ENCODE measurements around the gene STYXL1. TPM values are rescaled to one million over a fixed set of nuclear protein-coding genes. Genes with fewer than 3 reads are reported as not detected.
A peak's percentile ranks its signal among the peaks of the same experiment; 100 is the strongest.
"Not testable (repeated sequence)": the region's sequence is repeated elsewhere in the genome, so short reads cannot be mapped to it uniquely, and the experiment has no call there.

The STYXL1 gene, protein sequence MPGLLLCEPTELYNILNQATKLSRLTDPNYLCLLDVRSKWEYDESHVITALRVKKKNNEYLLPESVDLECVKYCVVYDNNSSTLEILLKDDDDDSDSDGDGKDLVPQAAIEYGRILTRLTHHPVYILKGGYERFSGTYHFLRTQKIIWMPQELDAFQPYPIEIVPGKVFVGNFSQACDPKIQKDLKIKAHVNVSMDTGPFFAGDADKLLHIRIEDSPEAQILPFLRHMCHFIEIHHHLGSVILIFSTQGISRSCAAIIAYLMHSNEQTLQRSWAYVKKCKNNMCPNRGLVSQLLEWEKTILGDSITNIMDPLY
- total RNA-seq, result 35.3 and 38.7 TPM in 2 replicates

DNA sequence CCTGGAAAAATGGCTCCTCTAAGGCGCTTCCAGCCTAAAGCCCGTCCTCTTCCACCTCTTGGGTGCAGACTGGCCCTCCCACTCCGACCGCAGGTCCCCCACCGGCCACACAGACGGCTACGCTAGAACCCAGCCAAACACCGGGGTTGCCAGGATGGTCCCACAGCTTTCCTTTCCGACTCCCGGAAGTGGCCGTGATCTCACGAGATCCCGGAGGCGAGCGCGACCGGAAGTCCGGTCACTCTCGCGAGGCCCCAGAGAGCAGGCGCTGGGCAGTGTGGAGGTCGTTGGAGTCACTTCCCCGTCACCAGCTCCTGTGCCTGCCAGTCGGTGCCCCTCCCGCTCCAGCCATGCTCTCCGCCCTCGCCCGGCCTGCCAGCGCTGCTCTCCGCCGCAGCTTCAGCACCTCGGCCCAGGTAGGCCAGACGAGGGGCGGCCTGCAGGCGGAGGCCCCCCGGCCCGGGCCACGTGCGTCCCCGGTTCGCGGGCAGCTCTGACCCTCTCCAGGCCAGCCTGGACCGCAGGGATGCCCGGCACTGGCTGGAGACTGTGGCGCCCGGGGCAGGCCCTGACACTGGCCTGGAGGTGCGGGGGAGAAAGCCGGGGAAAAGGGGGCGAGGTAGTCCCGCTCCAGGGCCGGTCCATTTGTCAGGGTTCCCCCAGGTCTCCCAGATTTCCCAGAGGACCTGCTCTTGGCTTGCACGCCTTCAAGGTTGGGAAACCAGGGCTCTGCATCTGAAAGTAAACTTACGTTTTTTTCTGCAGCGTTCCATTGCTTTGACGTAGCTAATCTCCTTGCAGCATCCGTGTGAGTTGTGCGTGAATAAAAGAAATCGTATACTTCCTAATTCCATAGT lies at the start of gene STYXL1, which contains the start of gene MDH2:
STYXL1 (minus strand) TSS at position 190 of the 857 bp plus-strand sequence. CDS start 17,477 bp downstream, outside the sequence.
MDH2 (plus strand) TSS at position 296 of the 857 bp plus-strand sequence; CDS start at position 351, 55 bp downstream.
- Mint-ChIP-seq H3K4me3 (peak within 1 kb of the TSS; percentile 99), H3K36me3 (ENCODE audit: low read depth) (peaks cover 35% of the 10 kb centered on the region), H3K9me3 (no peaks in the 10 kb centered on the region), H3K4me1 (ENCODE audit: low read depth) (peaks cover 53% of the 10 kb centered on the region), H3K27me3 (ENCODE audit: insufficient read depth) (no peaks in the 10 kb centered on the region), H3K27ac (peak within 1 kb of the TSS; percentile 97)
- DNase-seq (ENCODE audit: low spot score), result peak; percentile 90
- intact Hi-C loops (cut with micrococcal nuclease), result loop anchor here (1.0 to 5.0 kb wide), 11 partner anchors 39 to 976 kb away; partner anchors contain the start of genes RCC1L and TMEM120A

DNA sequence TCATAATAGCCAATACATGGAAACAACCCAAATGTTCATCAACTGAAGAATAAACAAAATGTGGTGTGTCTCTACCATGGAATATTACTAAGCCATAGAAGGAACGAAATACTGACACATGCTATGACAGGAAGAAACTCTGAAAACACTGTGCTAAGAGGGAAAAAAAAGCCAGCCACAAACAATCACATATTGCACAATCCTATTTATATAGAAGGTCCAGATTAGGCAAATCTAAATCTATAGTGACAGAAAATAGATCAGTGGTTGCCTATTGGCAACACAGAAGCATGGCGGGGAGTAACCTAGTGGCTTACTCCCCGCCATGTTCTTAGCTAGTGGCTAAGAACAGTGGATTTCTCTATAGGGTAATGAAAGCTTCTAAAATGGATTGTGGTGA lies 48.1 kb upstream of the STYXL1 start:
- DNase-seq (ENCODE audit: low spot score), result no peak
- intact Hi-C loops (cut with micrococcal nuclease), result no loop called here
- no peak overlapping the region for H3K4me3 Mint-ChIP-seq
- peaks cover 11% of the 10 kb centered on the region for H3K27me3 Mint-ChIP-seq (ENCODE audit: insufficient read depth)
- H3K4me1 Mint-ChIP-seq (ENCODE audit: low read depth), result no peaks in the 10 kb centered on the region
- H3K9me3 Mint-ChIP-seq, result no peaks in the 10 kb centered on the region
- no peak overlapping the region for H3K27ac Mint-ChIP-seq
- peaks cover 1% of the 10 kb centered on the region for H3K36me3 Mint-ChIP-seq (ENCODE audit: low read depth)

DNA sequence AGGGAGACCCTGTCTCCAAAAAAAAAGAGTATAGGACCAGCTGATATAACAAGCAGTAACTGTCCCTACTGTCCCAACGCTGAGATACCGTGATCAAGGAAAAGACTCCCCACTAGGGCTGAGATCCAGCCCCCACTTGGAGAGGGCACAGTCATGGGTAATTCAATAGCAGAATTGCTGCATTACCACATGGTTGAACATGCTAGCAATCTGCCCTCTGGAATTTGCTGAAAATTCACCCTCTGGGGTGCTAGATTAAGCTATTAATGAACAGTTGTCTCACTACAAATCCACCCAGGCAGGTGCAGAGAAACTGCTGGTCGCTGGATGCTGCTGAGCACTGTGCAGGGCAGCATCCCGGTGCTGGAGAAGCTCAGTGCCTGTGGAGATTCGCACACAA lies 46.5 kb upstream of the STYXL1 start:
- H3K36me3 Mint-ChIP-seq (ENCODE audit: low read depth); H3K27ac Mint-ChIP-seq; intact Hi-C loops (cut with micrococcal nuclease); H3K4me3 Mint-ChIP-seq; DNase-seq (ENCODE audit: low spot score); H3K9me3 Mint-ChIP-seq; H3K4me1 Mint-ChIP-seq (ENCODE audit: low read depth): not testable (repeated sequence)
- H3K27me3 Mint-ChIP-seq (ENCODE audit: insufficient read depth), result peaks cover 11% of the 10 kb centered on the region

DNA sequence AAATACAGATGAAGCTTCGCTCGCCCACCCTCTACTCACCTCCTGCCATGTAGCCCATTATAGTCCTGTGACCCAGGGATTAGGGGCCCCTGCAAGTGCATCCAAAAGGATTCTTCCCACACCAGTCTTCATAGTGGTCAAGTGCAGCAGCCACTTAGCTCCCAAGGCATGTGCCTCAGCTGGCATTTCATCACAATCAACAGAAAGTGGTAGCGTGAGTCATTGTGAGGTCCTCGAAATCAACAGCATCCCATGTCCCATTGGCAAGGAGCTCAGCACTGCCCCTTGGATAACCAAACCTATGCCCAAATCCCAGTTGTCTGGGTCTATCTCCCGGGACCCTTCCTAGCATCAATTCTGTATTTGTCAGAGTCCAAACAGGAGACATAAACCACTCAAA lies 45.7 kb upstream of the STYXL1 start:
- DNase-seq (ENCODE audit: low spot score); intact Hi-C loops (cut with micrococcal nuclease); H3K4me3 Mint-ChIP-seq; H3K36me3 Mint-ChIP-seq (ENCODE audit: low read depth); H3K4me1 Mint-ChIP-seq (ENCODE audit: low read depth); H3K9me3 Mint-ChIP-seq; H3K27ac Mint-ChIP-seq: not testable (repeated sequence)
- peaks cover 11% of the 10 kb centered on the region for H3K27me3 Mint-ChIP-seq (ENCODE audit: insufficient read depth)

DNA sequence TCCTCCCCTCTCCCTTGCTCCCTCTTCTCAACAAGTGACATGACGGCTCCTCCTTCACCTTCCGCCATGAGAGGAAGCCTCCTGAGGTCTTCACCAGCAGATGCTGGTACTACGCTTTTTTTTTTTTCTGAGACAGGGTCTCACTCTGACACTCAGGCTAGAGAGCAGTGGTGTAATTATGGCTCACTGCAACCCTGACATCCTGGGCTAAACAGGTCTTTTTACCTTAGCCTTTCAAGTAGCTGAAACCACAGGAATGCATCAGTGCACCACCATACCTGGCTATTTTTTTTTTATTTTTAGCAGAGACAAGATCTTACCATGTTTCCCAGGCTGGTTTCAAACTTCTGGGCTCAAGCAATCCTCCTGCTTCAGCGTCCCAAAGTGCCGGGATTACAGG lies 43.7 kb upstream of the STYXL1 start:
- Mint-ChIP-seq H3K4me3 (no peak overlapping the region), H3K9me3 (no peaks in the 10 kb centered on the region), H3K27ac (no peak overlapping the region), H3K36me3 (ENCODE audit: low read depth) (peaks cover 1% of the 10 kb centered on the region), H3K4me1 (ENCODE audit: low read depth) (no peaks in the 10 kb centered on the region), H3K27me3 (ENCODE audit: insufficient read depth) (peaks cover 10% of the 10 kb centered on the region)
- DNase-seq (ENCODE audit: low spot score), result no peak
- intact Hi-C loops (cut with micrococcal nuclease), result no loop called here

DNA sequence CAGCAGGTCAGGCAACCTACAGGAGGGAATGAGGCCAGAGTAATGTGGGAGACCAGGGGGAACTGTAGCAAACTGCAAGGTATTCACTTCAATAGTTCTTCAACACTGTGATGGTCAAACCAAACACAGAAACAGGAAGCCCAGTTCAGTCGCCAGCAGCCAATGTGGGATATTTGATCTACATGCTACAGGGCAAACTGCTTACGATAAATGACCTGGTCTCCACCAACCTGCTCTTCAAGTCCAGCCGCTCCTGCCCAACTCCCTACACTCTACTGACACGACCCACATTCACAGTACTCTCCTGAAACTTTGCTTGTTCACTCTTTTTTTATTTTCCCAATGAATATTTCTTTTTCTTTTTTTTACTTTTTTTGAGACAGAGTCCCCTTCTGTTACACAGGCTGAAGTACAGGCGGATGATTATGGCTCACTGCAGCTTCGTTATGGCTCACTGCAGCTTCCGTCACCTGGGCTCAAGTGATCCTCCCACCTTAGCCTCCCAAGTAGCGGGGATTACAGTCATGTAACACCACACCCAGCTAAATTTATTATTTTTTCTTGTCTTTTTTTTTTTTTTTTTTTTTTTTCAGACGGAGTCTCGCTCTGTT lies 42.2 kb upstream of the STYXL1 start:
- H3K4me3 Mint-ChIP-seq, result no peak overlapping the region
- no peak overlapping the region for H3K27ac Mint-ChIP-seq
- H3K9me3 Mint-ChIP-seq, result no peaks in the 10 kb centered on the region
- intact Hi-C loops (cut with micrococcal nuclease), result no loop called here
- peaks cover 6% of the 10 kb centered on the region for H3K27me3 Mint-ChIP-seq (ENCODE audit: insufficient read depth)
- no peaks in the 10 kb centered on the region for H3K4me1 Mint-ChIP-seq (ENCODE audit: low read depth)
- H3K36me3 Mint-ChIP-seq (ENCODE audit: low read depth), result peaks cover 1% of the 10 kb centered on the region
- DNase-seq (ENCODE audit: low spot score), result no peak

DNA sequence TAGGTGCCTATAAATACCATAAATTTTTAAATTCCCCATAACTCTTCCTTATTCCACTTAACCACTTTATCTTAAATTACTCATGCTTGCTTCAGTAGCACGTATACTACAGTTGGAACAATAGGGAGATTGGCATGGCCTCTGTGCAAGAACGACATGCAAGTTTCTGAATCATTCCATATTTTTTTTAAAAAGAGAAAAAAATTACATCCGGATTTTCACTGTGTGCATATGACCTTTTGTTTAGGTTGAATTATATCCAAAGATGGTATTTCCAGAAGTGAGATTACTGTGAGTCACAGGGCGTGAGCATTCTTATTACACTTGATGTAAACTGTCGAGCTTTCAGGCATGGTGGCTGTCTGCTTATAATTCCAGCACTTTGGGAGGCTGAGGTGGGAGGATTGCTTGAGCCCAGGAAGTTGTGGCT lies 39.6 kb upstream of the STYXL1 start:
- H3K9me3 Mint-ChIP-seq; H3K27me3 Mint-ChIP-seq (ENCODE audit: insufficient read depth); intact Hi-C loops (cut with micrococcal nuclease); H3K4me1 Mint-ChIP-seq (ENCODE audit: low read depth); H3K27ac Mint-ChIP-seq; H3K36me3 Mint-ChIP-seq (ENCODE audit: low read depth); H3K4me3 Mint-ChIP-seq; DNase-seq (ENCODE audit: low spot score): not testable (repeated sequence)

DNA sequence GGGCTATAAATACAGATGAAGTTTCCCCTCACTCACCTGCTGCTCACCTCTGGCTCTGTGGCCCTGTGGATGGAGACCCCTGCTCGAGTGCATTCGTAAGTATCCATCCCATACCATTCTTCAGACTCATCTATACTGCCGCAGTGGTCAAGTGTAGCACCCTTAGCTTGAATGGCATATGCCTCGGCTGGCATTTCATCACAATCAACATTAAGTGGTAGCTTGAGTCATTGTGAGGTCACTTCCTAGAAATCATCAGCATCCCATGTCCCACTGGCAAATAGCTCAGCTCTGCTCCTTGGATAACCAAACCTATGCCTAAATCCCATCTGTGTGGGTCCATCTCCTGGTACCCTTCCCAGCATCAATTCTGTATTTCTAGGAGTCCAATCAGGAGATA lies 38.3 kb upstream of the STYXL1 start:
- no peak overlapping the region for H3K27ac Mint-ChIP-seq
- H3K36me3 Mint-ChIP-seq (ENCODE audit: low read depth), result no peaks in the 10 kb centered on the region
- peaks cover 3% of the 10 kb centered on the region for H3K27me3 Mint-ChIP-seq (ENCODE audit: insufficient read depth)
- no peak for DNase-seq (ENCODE audit: low spot score)
- H3K9me3 Mint-ChIP-seq, result no peaks in the 10 kb centered on the region
- H3K4me1 Mint-ChIP-seq (ENCODE audit: low read depth), result no peaks in the 10 kb centered on the region
- no peak overlapping the region for H3K4me3 Mint-ChIP-seq
- intact Hi-C loops (cut with micrococcal nuclease), result no loop called here

DNA sequence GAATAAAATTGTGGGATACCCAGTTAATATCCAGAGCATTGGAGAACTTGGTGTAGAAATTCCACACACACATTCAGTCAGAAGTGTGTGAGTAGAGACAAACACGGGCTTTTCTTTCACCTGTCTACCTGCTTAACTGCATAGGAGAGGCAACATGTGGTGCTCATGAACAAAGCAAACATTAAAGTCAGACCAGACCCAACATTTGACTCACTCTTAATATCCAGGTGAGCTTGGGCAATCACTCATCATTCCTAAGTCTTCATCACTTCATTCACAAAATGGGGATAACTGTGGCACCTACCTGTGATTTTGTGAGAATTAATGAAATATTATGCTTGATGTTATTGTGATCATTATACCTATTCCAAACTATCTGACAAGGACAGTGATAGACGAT lies 36.3 kb upstream of the STYXL1 start:
- H3K27ac Mint-ChIP-seq; H3K36me3 Mint-ChIP-seq (ENCODE audit: low read depth); intact Hi-C loops (cut with micrococcal nuclease); DNase-seq (ENCODE audit: low spot score); H3K4me3 Mint-ChIP-seq; H3K4me1 Mint-ChIP-seq (ENCODE audit: low read depth); H3K27me3 Mint-ChIP-seq (ENCODE audit: insufficient read depth); H3K9me3 Mint-ChIP-seq: not testable (repeated sequence)

DNA sequence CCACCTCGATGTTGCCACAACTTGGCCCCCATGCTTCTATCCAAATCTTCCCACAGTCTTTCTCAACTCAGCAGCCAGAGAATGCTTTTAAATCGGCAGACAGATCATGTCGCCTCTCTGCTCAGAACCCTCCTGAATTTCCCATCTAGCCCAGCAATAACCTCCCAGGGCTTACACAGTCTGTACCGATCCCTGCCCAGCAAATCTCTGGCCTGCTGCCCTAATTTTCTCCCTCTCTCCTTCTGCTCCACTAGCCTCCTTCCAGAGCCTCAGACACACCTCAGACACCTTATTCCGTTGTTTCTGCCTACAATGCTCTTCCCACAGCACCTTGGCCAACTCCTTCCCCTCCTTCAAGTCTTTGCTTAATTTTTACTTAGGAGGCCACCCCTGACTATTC lies 32.4 kb upstream of the STYXL1 start:
- H3K4me1 Mint-ChIP-seq (ENCODE audit: low read depth), result peaks cover 22% of the 10 kb centered on the region
- H3K27ac Mint-ChIP-seq, result peak overlapping the region; percentile 23
- DNase-seq (ENCODE audit: low spot score), result no peak
- no peaks in the 10 kb centered on the region for H3K36me3 Mint-ChIP-seq (ENCODE audit: low read depth)
- intact Hi-C loops (cut with micrococcal nuclease), result no loop called here
- no peaks in the 10 kb centered on the region for H3K9me3 Mint-ChIP-seq
- peaks cover 3% of the 10 kb centered on the region for H3K27me3 Mint-ChIP-seq (ENCODE audit: insufficient read depth)
- no peak overlapping the region for H3K4me3 Mint-ChIP-seq

DNA sequence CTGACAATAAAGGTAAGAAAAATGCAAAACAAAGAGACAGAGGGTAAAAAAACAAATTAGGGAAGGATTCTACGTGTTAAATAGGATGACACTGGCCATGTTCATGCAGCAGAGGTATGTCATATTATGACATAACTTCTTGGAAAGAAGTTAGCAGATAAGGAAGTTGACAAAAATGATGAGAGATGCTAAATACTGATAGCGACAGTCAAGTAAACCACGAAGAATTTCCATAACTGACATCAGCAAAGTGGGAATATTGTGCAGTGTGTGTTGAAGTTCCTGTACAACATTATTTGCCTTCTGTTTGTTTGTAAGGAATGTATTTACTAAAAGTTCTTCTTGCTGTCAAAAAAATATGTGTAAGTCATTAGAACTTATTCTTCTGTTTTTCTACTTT lies 29.6 kb upstream of the STYXL1 start:
- Mint-ChIP-seq H3K27ac (no peak overlapping the region), H3K4me1 (ENCODE audit: low read depth) (peaks cover 22% of the 10 kb centered on the region), H3K4me3 (no peak overlapping the region), H3K36me3 (ENCODE audit: low read depth) (no peaks in the 10 kb centered on the region), H3K9me3 (no peaks in the 10 kb centered on the region), H3K27me3 (ENCODE audit: insufficient read depth) (peaks cover 2% of the 10 kb centered on the region)
- intact Hi-C loops (cut with micrococcal nuclease), result loop anchor here (5.0 kb wide), 1 partner anchor 55 kb away; no protein-coding TSS in a partner anchor
- no peak for DNase-seq (ENCODE audit: low spot score)

DNA sequence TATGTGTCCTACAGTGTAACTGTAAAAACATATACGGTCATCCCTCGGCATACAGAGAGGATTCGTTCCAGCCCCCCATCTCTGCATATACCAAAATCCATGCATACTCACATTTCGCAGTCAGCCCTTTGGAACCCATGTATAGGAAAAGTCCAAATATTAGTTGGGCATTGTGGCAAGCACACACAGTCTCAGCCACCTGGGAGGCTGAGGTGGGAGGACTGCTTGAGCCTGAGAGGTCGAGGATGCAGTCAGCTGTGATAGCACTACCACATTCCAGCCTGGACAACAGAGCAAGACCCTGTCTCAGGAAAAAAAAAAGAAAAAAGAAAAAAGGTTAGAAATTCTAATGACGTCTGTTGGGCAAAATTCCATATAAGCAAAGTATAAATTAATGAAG lies 29.2 kb upstream of the STYXL1 start:
- Mint-ChIP-seq H3K27me3 (ENCODE audit: insufficient read depth) (no peaks in the 10 kb centered on the region), H3K27ac (no peak overlapping the region), H3K4me1 (ENCODE audit: low read depth) (peaks cover 22% of the 10 kb centered on the region), H3K4me3 (no peak overlapping the region), H3K9me3 (no peaks in the 10 kb centered on the region), H3K36me3 (ENCODE audit: low read depth) (no peaks in the 10 kb centered on the region)
- intact Hi-C loops (cut with micrococcal nuclease), result loop anchor here (5.0 kb wide), 1 partner anchor 55 kb away; no protein-coding TSS in a partner anchor
- no peak for DNase-seq (ENCODE audit: low spot score)
